ENCODE data around the gene MRNIP.

Gene MRNIP

DNA sequence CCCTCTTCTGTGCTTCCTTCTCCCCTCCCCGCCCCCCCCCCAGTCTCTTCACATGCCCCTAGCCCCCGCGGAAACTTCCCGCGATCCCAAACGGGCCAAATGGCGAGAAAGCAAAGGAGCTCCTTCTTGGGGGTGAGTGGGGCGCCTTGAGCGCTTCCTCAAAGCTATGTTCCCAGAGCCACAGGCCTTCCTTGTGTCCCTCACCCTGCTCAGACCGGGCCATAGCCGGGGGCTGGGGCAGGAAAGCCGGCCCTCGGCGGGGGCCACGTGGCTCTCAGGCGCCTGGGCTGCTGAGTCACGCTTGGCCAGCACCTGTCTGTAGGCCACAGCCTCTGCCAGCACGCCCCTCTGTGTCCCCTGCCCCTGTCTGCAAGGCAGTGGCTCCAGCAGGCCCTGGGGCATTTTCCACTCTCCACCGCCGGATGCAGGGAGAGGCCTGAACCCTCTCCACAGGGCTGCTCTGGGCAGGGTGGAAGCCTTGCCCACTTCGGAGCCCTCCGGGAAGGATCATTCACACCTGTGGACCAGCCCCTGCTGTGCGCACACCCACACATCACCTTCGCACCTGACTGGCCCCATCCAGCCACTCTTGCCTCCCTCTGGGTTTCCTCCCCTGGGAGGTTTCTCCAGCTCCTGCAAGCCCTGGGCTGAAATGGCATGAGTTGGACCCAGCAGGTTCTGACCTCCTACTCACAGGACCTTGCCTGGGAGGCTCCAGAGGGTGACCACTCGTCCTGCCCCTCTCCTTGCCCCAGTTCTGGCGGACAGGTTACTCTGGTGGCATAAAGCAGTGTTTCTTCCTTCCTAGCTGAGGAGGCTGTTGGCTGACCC lies 39.1 kb downstream of the MRNIP start:
- DNase-seq: no peak

- no peak for DNase-seq
These were observed 39.8 kb downstream of the MRNIP start for GRCh38 chr5:179818746-179819295.

DNA sequence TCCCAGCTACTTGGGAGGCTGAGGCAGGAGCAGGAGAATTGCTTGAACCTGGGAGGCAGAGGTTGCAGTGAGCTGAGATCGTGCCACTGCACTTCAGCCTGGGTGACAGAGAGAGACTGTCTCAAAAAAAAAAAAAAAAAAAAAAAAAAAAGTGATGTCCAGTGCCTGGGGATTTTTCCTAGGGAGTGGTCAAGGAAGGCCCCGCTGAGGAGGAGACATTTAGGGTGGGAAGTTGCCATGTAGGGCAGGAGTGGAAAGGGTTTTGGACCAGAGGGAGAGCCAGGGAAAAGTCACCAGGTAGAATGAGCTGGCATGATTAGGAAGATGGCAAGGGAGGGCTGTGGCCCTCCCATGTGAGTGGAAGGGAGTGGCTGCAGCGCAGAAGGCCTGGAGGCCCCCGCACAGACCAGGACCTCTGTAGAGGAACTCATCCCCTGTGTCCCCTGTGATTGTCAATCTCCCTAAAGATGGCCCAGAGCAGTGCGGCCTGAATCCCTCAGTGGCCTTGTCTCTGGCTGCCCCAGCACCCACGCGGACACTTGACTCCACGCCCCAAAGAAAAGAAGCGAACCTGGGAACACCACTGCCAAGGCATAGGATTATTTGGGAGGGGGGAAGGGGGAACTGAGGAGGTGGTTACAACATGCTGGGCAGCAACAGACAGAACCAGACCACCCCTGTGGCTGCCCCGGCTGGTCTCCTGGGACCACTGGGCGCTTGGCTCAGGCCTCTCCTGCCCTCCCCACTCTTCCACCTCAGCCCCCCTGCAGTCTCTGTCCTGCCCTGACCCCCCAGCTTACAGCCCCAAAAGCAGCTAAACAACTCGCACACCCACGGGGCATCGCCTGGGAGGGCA lies 40.5 kb downstream of the MRNIP start:
- no peak for DNase-seq

- no peak for DNase-seq
These were observed 41.2 kb downstream of the MRNIP start for GRCh38 chr5:179817470-179817840.

- DNase-seq: no peak
These were observed 41.7 kb downstream of the MRNIP start for GRCh38 chr5:179816796-179817469.

DNA sequence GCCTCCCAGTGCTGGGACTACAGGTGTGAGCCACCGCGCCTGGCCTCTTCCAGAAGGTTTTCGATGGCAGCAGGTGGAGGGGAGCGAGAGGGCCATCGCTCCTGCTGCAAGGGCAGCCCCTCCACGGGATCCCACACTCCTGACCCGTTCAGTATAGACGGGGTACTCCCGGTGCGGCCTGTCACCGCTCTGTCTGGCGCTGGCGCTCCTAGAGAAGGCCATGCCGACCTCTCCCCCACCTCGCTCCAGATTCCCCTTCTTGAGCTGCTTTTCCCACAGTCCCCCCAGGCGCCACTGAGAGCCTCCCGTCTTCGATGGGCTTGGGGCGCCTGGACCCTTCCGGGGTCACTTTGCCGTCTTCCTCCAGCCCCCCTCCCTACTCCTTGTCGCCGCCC lies 42.2 kb downstream of the MRNIP start:
- DNase-seq: no peak

- DNase-seq: no peak
These were observed 42.9 kb downstream of the MRNIP start for GRCh38 chr5:179815491-179816249.

DNA sequence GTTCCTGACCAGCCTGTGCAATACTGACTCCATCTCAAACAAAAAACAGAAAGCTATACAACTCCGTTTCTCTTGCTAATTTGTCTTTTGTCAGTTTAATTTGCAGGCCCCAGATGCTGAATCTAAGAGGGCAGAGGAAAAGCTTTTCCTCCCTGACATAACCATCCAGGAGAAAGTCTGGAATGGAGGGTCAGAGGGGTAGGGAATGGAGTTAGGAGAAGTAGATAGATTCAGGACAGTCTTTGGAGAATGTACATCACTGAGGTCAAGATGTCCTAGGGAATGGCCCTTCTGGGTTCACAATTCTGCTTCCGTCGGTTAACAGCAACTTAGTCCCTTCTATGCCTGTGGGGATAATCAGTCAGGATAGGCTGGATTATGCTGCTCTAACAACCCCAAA lies 44.5 kb downstream of the MRNIP start:
- DNase-seq: no peak

- no peak for DNase-seq
These were observed 45.5 kb downstream of the MRNIP start for GRCh38 chr5:179812997-179813607.

- no peak for DNase-seq
These were observed 46.3 kb downstream of the MRNIP start for GRCh38 chr5:179812135-179812825.

DNA sequence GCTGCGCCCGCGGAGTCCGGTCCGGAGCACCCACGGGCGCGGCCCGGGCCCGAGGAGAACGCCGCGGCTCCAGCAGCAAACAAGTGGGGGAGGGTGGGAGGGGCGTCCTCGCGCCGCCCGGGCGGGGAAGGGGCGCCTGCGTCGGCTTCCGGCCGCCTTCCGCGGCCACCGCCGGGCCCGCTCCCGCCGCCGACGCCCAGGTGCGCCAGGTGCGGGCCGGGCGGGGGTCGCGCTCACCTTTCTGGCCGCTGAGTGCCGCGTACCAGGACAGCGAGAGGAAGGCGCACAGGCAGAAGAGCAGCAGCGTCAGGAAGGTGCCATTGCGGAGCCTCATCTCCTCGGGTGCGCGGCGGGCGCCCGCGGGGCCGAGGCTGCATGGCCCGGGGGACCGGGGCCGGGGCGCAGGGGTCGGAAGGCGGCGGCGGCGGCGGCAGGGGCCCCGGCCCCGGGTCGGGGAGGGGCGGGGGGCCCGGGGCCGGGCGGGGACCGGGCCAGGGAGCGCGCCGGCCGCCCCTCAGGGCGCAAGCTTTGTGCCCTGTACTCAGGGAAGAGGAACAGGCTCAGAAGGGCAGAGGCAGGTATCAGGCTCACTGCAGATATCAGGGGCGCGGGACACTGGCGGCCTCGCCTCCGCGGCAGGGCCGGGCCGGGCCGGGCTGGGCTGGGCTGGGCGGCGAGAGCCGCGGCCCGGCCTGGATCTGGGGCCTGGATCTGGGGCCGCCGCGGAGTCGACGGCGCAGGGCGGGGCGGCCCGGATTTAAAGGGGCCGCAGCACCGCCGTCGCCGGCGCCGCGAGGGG lies 52.2 kb downstream of the MRNIP start, which contains the start of gene MGAT4B:
Gene MGAT4B, minus strand, starts transcription at position 617 of the 799 bp plus-strand sequence. Its CDS starts 283 bp downstream, at position 334.
- DNase-seq: peak; percentile 39

- no peak for DNase-seq
These were observed 52.9 kb downstream of the MRNIP start for GRCh38 chr5:179805529-179806249.

GRCh38 chr5:179805070-179805528 lies 53.5 kb downstream of the MRNIP start:
- DNase-seq: no peak

DNA sequence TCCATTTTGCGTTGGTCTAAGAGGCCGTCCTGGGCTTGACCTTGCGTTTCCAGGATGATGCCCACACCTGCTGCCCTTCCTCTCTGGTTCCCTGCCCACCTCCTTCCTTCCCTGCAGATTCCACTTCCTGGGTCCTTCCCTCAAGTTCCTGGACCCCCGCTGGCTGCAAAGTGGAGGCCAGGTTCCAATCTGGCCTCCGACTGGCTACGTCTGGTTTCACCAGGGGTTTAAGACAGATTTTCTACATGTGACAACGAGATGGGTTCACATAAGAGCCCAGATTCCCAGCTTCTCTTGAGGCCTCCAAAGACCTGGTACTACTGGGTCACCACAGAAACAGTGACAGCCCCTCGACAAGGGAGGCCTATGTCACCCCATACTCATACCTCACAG lies 54.1 kb downstream of the MRNIP start:
- no peak for DNase-seq

DNA sequence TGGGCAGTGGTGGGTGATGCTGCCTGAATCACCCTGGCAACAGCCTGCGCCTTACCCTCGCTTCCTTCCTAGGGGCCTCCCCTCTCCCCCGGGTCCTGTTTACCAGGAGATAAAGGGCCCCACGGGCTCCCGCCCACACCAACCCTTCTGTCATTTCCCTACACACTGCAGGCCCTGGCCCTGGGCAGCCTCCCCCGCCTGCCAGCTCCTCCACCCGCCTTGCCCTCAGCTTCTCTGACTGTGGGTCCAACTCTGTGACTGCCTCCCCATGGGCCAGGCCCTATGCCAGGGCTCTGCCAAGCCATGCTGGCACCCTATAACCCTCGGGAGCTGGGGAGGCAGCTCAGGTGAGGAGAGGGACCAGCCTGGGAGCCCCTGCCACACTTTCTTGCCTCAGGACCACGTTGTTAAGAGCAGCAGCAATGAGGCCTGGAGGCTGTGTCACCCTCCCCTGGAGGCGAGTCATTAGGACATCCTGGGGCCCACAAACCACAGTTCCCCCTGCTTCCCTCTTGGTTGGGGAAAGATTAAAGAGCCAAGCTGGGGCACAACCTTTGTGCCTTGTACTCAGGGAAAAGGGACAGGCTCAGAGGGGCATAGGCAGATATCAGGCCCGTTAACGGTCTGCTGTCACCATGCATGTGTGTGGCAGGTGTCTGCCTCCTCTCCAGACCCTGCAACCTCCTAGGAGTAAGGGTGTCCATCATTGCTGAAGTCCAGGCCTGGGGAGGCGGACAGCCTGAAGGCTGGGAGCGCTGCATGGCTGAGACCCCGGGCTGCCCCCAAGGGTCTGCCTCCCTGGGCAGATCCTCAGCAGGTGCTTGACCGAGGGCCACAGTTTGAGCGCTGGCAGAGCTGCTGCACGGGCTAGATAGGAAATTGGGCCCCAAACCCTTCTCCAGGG lies 54.7 kb downstream of the MRNIP start:
- DNase-seq: no peak

DNA sequence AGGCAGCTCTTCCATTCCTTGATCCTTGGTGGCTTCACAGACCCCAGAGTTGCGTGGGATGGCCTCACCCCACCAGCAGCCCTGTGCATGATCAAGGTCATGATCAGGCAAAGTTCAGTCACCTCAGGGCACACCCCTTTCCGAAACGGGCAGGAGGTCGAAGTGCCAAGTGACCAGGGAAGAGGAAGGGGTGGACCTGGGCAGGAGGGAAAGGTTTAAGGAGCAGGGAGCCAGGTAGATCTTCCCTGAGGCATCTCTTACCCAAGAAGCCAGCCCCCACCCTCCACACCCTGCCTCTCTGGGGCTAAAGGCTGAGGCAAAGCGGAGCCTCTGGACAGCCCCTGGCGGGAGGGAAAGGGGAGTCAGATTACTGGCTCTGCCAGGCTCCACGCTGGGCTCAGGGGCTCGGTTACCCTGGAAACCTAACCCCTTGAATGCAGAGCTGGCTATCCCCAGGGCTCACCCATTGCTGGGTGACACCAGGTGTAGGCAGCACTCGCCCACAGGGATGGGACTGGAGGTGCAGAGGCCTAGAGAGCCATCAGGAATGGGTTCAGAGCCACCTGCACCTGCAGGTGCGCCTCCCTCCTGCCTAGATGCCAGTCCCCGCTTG lies 55.6 kb downstream of the MRNIP start:
- no peak for DNase-seq

GRCh38 chr5:179802207-179802883 lies 56.3 kb downstream of the MRNIP start:
- no peak for DNase-seq
